H9 (cell line): ENCODE data around the gene FTO. TPM values are rescaled to one million over a fixed set of nuclear protein-coding genes. Genes with fewer than 3 reads are reported as not detected.

ENCODE experiments used
- DNase-seq: peaks from one replicate; pipeline ENCODE4 v3.0.0-alpha.2; 2017
- H2AFZ ChIP-seq: one replicate; pipeline ENCODE4 v1.6.1; 2013; ENCODE audit warnings: mild to moderate bottlenecking, low read length, control low read depth, moderate library complexity
- H2AK5ac ChIP-seq: 2 replicates; pipeline ENCODE4 v1.6.1; 2013; ENCODE audit warnings: low read length, control low read depth, mixed read lengths; ENCODE audit not compliant: insufficient read length
- H2BK120ac ChIP-seq: one replicate; pipeline ENCODE4 v1.6.1; 2013; ENCODE audit warnings: low read depth, mild to moderate bottlenecking, low read length, control low read depth, inconsistent platforms; ENCODE audit not compliant: poor library complexity, severe bottlenecking
- H2BK12ac ChIP-seq: 2 replicates; pipeline ENCODE4 v1.6.1; 2013; ENCODE audit warnings: low read length, control low read depth, mixed read lengths, low read depth; ENCODE audit not compliant: insufficient read length
- H2BK15ac ChIP-seq: 2 replicates; pipeline ENCODE4 v1.6.1; 2013; ENCODE audit warnings: low read depth, low read length, control low read depth
- H2BK20ac ChIP-seq: one replicate; pipeline ENCODE4 v1.6.1; 2013; ENCODE audit warnings: low read depth, mild to moderate bottlenecking, low read length, control low read depth, inconsistent platforms; ENCODE audit not compliant: poor library complexity, severe bottlenecking
- H2BK5ac ChIP-seq: 2 replicates; pipeline ENCODE4 v1.6.1; 2013; ENCODE audit warnings: low read length, control low read depth, mixed read lengths; ENCODE audit not compliant: insufficient read length
- H3K14ac ChIP-seq: 2 replicates; pipeline ENCODE4 v1.6.1; 2013; ENCODE audit warnings: low read length, control low read depth; ENCODE audit not compliant: insufficient read depth
- H3K18ac ChIP-seq: 2 replicates; pipeline ENCODE4 v1.6.1; 2013; ENCODE audit warnings: low read depth, mild to moderate bottlenecking, mixed read lengths, low read length, control low read depth; ENCODE audit not compliant: insufficient read length
- H3K23ac ChIP-seq: 2 replicates; pipeline ENCODE4 v1.6.1; 2013; ENCODE audit warnings: low read length, control low read depth, mixed read lengths, low read depth; ENCODE audit not compliant: insufficient read length
- H3K23me2 ChIP-seq: 2 replicates; pipeline ENCODE4 v1.6.1; 2013; ENCODE audit warnings: low read depth, mild to moderate bottlenecking, mixed read lengths, low read length, control low read depth; ENCODE audit not compliant: insufficient read length, poor library complexity, severe bottlenecking
- H3K27ac ChIP-seq: 2 replicates; pipeline ENCODE4 v1.5.1; 2013; ENCODE audit warnings: low read length, control low read depth, mixed read lengths, low read depth; ENCODE audit not compliant: insufficient read length
- H3K27me3 ChIP-seq: 2 replicates; pipeline ENCODE4 v1.6.1; 2013; ENCODE audit warnings: low read length, control low read depth, inconsistent platforms; ENCODE audit not compliant: insufficient read depth
- H3K4ac ChIP-seq: 2 replicates; pipeline ENCODE4 v1.6.1; 2013; ENCODE audit warnings: low read depth, mild to moderate bottlenecking, control low read depth, inconsistent platforms, low read length, moderate library complexity
- H3K4me1 ChIP-seq: 2 replicates; pipeline ENCODE4 v1.6.1; 2013; ENCODE audit warnings: low read length, control low read depth, inconsistent platforms; ENCODE audit not compliant: insufficient read depth
- H3K4me2 ChIP-seq: 2 replicates; pipeline ENCODE4 v1.6.1; 2013; ENCODE audit warnings: low read length, control low read depth, mixed read lengths; ENCODE audit not compliant: insufficient read length, insufficient read depth
- H3K56ac ChIP-seq: 2 replicates; pipeline ENCODE4 v1.6.1; 2013; ENCODE audit warnings: low read depth, mild to moderate bottlenecking, mixed read lengths, low read length, control low read depth; ENCODE audit not compliant: insufficient read length
- H3K79me1 ChIP-seq: 2 replicates; pipeline ENCODE4 v1.6.1; 2013; ENCODE audit warnings: low read depth, mild to moderate bottlenecking, moderate library complexity, low read length, control low read depth, inconsistent platforms; ENCODE audit not compliant: insufficient read depth, poor library complexity, severe bottlenecking
- H3K79me2 ChIP-seq: 2 replicates; pipeline ENCODE4 v1.6.1; 2013; ENCODE audit warnings: low read length, control low read depth, inconsistent platforms; ENCODE audit not compliant: insufficient read depth
- H3K9ac ChIP-seq: 2 replicates; pipeline ENCODE4 v1.6.1; 2013; ENCODE audit warnings: low read length, control low read depth, mixed read lengths; ENCODE audit not compliant: insufficient read length; ENCODE audit errors: extremely low read depth
- H3K9me3 ChIP-seq: one replicate; pipeline ENCODE4 v1.6.1; 2013; ENCODE audit warnings: low read depth, low read length, inconsistent platforms; ENCODE audit not compliant: control insufficient read depth
- H3T11ph ChIP-seq: one replicate; pipeline ENCODE4 v1.6.1; 2013; ENCODE audit warnings: mild to moderate bottlenecking, low read length, control low read depth, inconsistent platforms
- H4K20me1 ChIP-seq: one replicate; pipeline ENCODE4 v1.6.1; 2013; ENCODE audit not compliant: control insufficient read depth, insufficient read length, insufficient read depth
- H4K5ac ChIP-seq: 2 replicates; pipeline ENCODE4 v1.6.1; 2013; ENCODE audit warnings: low read depth, mild to moderate bottlenecking, mixed read lengths, low read length, control low read depth; ENCODE audit not compliant: insufficient read length
- H4K8ac ChIP-seq: replicated peaks from 2 replicates; pipeline ENCODE4 v1.6.1; 2013; ENCODE audit warnings: low read length, control low read depth, mixed read lengths, low read depth; ENCODE audit not compliant: insufficient read length
- H4K91ac ChIP-seq: 2 replicates; pipeline ENCODE4 v1.6.1; 2013; ENCODE audit warnings: low read depth, mild to moderate bottlenecking, moderate library complexity, mixed read lengths, low read length, control low read depth; ENCODE audit not compliant: insufficient read length
- H3K27ac Mint-ChIP-seq, 3 experiments: 2 replicates in 2 of 3; 3 replicates in 1 of 3; pipeline ENCODE4 v1.8.0; 2020 to 2021; ENCODE audit warnings: mixed read lengths in 3 of 3, mild to moderate bottlenecking in 1 of 3, moderate library complexity in 1 of 3
- H3K27me3 Mint-ChIP-seq: 2 replicates; pipeline ENCODE4 v1.8.0; 2021; ENCODE audit warnings: low read depth, mild to moderate bottlenecking, moderate library complexity, mixed read lengths
- H3K36me3 Mint-ChIP-seq, 3 experiments: 2 replicates in 2 of 3; 3 replicates in 1 of 3; pipeline ENCODE4 v1.8.0; 2020 to 2021; ENCODE audit warnings: low read depth in 3 of 3, mixed read lengths in 3 of 3; ENCODE audit not compliant: insufficient read depth in 1 of 3
- H3K4me1 Mint-ChIP-seq, 2 experiments: 2 replicates each; pipeline ENCODE4 v1.8.0; 2020; ENCODE audit warnings: mixed read lengths in 2 of 2
- H3K4me3 Mint-ChIP-seq, 2 experiments: 2 replicates in 1 of 2; 3 replicates in 1 of 2; pipeline ENCODE4 v1.8.0; 2020 to 2021; ENCODE audit warnings: mild to moderate bottlenecking in 2 of 2, mixed read lengths in 2 of 2, moderate library complexity in 1 of 2
- H3K9me3 Mint-ChIP-seq, 2 experiments: 2 replicates in 1 of 2; 3 replicates in 1 of 2; pipeline ENCODE4 v1.8.0; 2020; ENCODE audit warnings: mild to moderate bottlenecking in 2 of 2, mixed read lengths in 2 of 2, moderate library complexity in 1 of 2
- CTCF ChIP-seq: fragments of 200-600 bp; sonication (generic); conservative IDR thresholded peaks from 3 replicates; pipeline ENCODE4 v1.8.0; 2021; ENCODE audit warnings: antibody characterized with exemption, mild to moderate bottlenecking
- WGBS: extraction: QIAGEN DNeasy Blood & Tissue Kit; methylation state at CpG from one replicate; pipeline ENCODE4 v1.1.7; 2013; ENCODE audit warnings: missing lambda C conversion rate, low lambda C conversion rate, mixed read lengths; ENCODE audit not compliant: insufficient read length; ENCODE audit errors: extremely low coverage; 5-methylcytosine and 5-hydroxymethylcytosine counted together
- total RNA-seq: library from RNA; stranded (reverse); gene quantifications from 2 replicates; pipeline ENCODE4 v1.2.1, GENCODE V29; 2021

The FTO gene
- total RNA-seq, 1 experiment from 2014 or later = 67.9 TPM

GRCh38 chr16:53896722-53897121, 192.8 kb downstream of the FTO start:
- Histone ChIP-seq H3K9me3 (no peaks in the 10 kb centered on the region), H2BK5ac (no peak overlapping the region), H3K4me1 (no peaks in the 10 kb centered on the region), H3K56ac (no peak overlapping the region), H3K4ac (no peak overlapping the region), H3K18ac (no peak overlapping the region), H3T11ph (no peak overlapping the region), H3K4me2 (no peak overlapping the region), H3K79me2 (no peaks in the 10 kb centered on the region), H2BK12ac (no peak overlapping the region), H2AK5ac (no peak overlapping the region), H3K23ac (no peak overlapping the region), H3K23me2 (no peaks in the 10 kb centered on the region), H4K20me1 (no peaks in the 10 kb centered on the region), H2AFZ (no peak overlapping the region), H3K14ac (no peak overlapping the region), H4K8ac (no peak overlapping the region), H2BK120ac (no peak overlapping the region), H2BK20ac (no peak overlapping the region), H2BK15ac (no peak overlapping the region), H4K5ac (no peak overlapping the region), H3K27me3 (no peaks in the 10 kb centered on the region), H3K9ac (no peak overlapping the region), H3K79me1 (no peaks in the 10 kb centered on the region), H4K91ac (no peak overlapping the region), H3K27ac (no peak overlapping the region)
- Mint-ChIP-seq H3K4me1 (peaks cover 0 to 5% of the 10 kb centered on the region in 2 experiments; a peak in 3 of 4 replicates), H3K4me3 (no peak overlapping the region), H3K9me3 (no peaks in the 10 kb centered on the region), H3K36me3 (no peaks in the 10 kb centered on the region), H3K27me3 (no peaks in the 10 kb centered on the region), H3K27ac (no peak overlapping the region; a peak in 1 of 7 replicates)
- DNase-seq = no peak
- no peak for TF ChIP-seq CTCF
- no CpG with 5 or more reads among the region's 7 CpGs for WGBS
